ENCODE results near the gene ABHD10.

The ABHD10 gene

GRCh38 chr3:111967068-111967467, 11.8 kb upstream of the ABHD10 start:
- DNase-seq = no peak

- peak; percentile 92 for DNase-seq
Observed at GRCh38 chr3:111967651-111968274, 11.1 kb upstream of the ABHD10 start.

GRCh38 chr3:111968319-111969054, 10.3 kb upstream of the ABHD10 start:
- DNase-seq = peak; percentile 59

- no peak for DNase-seq
Observed at GRCh38 chr3:111970376-111970775, 8.4 kb upstream of the ABHD10 start.

GRCh38 chr3:111971533-111972130, 7.2 kb upstream of the ABHD10 start:
- DNase-seq = peak; percentile 86

GRCh38 chr3:111972891-111973290, 5.9 kb upstream of the ABHD10 start:
- DNase-seq = no peak

DNA sequence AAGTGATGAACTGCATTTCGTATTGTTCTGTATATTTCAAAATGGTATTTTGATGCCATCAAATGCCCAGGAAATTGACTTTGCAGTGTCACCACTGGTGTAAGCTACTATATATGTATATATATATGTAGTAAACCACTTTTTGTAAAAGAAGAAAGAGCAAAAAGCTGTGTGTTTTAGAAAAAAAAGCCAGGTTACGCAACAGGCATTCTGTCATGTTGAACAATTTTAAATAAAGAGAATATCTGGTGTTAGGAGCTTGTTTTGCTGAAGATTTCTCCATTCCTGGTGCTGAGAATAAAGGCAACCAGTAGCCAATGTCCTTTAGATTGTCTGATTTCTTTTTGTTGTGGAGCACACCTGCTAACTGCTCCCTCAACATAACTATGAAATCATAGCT, 3.7 kb upstream of the ABHD10 start:
- no peak for DNase-seq

DNA sequence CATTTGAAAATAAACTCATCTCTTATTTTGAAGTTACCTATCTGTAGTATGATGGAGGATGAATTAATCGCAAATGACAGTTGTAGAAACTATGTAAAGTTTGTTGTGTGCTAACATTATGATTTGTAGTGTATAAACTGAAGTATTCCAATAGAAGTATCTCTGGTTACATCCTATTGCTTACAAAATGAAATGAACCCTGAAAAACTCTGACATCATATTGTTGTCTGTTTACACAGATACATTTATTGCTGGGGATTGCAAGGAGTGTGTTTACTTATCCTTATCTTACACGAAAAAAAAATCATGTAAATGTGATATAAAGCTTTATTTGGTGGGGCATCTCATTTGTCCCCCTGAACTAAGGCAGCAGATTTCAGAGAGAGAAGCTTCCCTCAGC, 2.6 kb upstream of the ABHD10 start:
- no peak for DNase-seq

- no peak for DNase-seq
Observed at GRCh38 chr3:111979434-111980038, 710 bp downstream of the ABHD10 start.

- no peak for DNase-seq
Observed at GRCh38 chr3:111980716-111981456, 2.1 kb downstream of the ABHD10 start.

DNA sequence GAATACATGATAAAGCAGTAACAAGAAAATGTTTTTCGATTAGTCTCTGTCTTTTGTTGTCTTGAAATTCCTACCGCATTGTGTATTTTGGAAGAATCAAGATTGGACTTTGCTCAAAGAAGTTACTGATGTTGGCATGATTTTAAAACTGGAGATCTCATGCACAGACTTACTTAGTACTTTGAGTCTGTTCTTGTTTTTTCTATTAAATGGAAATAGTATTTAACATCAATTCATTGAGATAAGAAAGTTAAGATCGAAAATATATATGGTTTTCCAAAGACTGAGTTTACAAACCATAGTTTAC, 2.6 kb downstream of the ABHD10 start:
- DNase-seq = no peak

DNA sequence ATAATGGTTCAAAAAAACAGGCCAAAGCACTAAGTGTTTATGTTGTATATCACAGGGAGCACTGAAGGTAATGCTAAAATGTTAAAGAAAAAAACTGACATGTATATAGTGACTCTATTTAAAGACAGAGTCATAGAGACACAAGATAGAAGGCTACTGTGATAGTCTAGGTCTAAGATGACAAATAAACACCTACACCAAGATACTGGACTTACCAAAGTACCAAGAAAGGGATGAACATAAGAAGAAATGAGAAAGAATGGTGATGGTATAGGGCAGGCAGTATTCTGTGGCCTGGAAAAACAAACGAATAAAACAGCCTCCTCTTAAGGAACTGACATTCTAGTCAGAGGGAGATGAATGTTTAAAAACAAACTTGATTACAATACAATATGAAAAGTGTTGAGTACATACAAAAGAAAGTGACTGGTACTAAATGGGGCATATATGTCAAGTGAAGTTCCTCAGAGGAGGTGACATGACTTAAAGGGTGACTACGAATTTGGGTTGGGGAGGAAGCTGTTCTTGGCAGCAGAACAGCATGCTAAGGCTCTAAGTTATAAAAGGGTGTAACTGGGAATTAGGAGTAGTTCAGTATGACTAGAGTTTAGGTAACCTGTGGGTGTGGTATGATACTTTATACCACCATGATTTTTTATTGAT, 5.9 kb downstream of the ABHD10 start:
- DNase-seq = no peak

DNA sequence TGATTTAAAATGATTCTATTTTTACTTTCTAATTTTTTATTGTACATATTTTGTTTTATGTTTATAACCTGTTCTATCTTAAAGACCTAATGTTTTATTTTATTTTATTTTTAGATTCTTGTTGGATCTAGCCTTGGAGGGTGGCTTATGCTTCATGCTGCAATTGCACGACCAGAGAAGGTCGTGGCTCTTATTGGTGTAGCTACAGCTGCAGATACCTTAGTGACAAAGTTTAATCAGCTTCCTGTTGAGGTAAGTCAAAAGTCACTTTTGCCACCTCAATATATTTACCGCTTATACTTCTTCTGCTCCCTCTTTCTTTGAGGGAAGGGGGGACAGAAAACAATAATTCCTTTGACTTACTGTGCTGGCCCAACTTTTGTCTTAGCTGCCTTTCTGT, 8.0 kb downstream of the ABHD10 start:
- DNase-seq = no peak

DNA sequence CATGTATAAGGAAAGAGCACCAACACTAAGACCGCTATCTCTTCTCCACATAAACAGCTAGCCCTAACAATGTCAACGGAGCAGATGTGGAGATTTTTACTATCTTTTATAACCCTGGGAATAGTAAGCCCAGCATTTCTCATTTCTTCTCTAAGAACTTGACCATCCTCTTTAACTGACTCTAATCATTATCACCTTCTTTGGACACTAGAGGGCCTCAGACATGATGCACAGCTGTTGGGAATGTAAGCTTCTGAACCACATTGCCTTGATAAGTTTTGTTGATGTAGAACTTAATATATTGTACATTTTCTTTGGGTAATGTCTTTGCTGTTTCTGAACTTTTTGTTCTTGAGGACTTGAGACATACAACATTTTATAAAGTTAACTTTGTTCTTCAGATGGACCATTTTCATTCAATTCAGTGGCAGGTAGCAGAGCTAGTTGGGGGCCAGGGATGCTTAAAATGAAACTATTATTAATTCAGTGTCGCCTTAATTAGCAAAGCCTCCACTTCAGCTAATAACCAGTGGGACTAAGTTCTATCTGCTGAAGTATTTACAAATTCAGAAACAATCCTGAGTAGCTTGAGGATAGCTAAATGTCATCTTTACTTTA, 10.3 kb downstream of the ABHD10 start:
- peak; percentile 72 for DNase-seq

DNA sequence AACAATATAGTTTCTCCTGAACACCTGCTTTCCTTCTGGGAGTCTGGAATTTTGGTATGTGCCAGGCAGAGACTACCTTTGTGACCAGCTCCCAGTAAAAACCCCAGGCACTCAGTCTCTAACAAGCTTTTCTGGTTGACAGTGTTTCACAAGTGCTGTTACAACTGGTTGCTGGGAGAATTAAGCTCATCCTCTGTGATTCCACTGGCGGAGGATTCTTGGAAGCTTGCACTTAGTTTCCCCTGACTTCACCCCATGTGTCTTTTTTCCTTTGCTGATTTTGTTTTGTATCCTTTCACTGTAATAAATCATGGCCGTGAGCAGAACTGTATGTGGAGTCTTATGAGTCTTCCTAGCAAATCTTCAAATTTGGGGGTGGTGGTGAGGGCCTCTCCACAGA, 14.2 kb downstream of the ABHD10 start:
- DNase-seq = no peak

GRCh38 chr3:111998636-111999483, 20.0 kb downstream of the ABHD10 start, which contains the start of gene TAGLN3:
TSS of gene TAGLN3 (plus strand) at chr3:111998922. CDS start at chr3:111999423, 501 bp downstream.
- peak; percentile 89 for DNase-seq

DNA sequence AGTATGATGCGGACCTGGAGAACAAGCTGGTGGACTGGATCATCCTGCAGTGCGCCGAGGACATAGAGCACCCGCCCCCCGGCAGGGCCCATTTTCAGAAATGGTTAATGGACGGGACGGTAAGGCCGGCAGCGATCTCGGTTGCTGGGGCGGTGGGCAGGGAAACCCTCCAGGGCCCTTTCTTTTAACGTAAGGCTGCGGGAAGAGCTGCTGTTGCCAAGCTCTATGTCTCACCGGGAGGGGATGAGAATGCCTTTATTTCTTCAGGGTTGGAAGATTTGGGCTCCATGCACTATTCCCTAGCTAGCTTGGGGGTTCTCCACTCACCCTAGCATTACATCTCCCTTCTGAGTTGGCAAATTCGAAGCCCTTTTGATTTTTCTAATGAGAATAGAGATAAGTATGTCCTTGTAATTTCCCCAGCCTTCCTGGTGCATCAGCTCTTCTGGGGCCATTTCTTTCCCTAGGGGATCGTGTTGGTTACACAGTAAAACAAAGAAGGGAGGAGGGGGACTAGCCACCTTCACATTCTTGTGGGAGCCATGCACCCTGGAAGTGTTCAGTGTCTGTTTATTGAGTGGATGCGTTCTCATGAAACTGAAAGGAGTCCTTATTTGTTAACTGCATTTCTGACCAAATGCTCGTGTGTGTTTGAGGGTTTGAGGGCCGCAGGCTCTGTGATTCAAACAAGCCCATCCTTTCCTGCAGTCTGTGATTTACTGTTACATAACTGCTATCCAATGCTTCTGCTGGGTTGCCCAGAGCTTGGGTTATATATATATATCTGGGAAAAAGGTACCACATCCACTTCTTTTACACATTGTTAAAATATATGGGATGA, 20.9 kb downstream of the ABHD10 start:
- DNase-seq = no peak

DNA sequence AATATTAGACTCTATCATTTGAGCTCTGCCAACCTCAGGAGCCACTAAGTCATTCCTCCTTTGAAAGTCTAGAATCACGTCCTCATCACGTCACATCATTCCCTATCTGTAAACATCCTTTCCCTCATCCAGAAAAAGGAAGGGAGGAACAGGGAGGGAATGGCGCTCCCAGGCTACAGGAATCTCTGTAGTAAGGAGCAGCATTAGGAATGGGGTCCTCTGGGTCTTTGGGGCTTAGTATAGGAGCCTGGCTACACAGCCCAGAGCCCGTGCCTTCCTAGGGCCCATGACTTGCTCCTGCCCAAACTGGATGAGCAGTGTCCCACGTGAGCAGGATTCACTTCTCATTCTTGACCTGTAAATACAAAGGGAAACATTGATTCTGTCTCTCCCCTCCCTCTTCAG, 21.5 kb downstream of the ABHD10 start:
- no peak for DNase-seq

- DNase-seq = peak; percentile 55
Observed at GRCh38 chr3:112000966-112001365, 22.1 kb downstream of the ABHD10 start.

- no peak for DNase-seq
Observed at GRCh38 chr3:112001526-112001925, 22.7 kb downstream of the ABHD10 start.

All from COR-L47 (cell line).